Karpas-422 (cell line): ENCODE data around the gene MYCL. TPM values are rescaled to one million over a fixed set of nuclear protein-coding genes. Genes with fewer than 3 reads are reported as not detected.

Source experiments
- DNase-seq: peaks from one replicate; pipeline ENCODE4 v3.0.0-alpha.2; 2015
- H2AFZ ChIP-seq: fragments of 200-600 bp; sonication (generic); 2 replicates; pipeline ENCODE4 v1.6.1; 2014; ENCODE audit warnings: antibody characterized with exemption, low read length, mixed read lengths
- H3K27ac ChIP-seq: fragments of 200-600 bp; sonication (generic); 2 replicates; pipeline ENCODE4 v1.5.1; 2014; ENCODE audit warnings: mild to moderate bottlenecking, low read length, moderate library complexity
- H3K27me3 ChIP-seq: fragments of 200-600 bp; sonication (generic); 2 replicates; pipeline ENCODE4 v1.6.1; 2014; ENCODE audit warnings: low read length, mixed read lengths
- H3K36me3 ChIP-seq: fragments of 200-600 bp; sonication (generic); 2 replicates; pipeline ENCODE4 v1.6.1; 2014; ENCODE audit warnings: low read length, mixed read lengths; ENCODE audit not compliant: insufficient read depth
- H3K4me1 ChIP-seq: fragments of 200-600 bp; sonication (generic); 2 replicates; pipeline ENCODE4 v1.6.1; 2014; ENCODE audit warnings: mild to moderate bottlenecking, low read length, mixed read lengths
- H3K4me2 ChIP-seq: fragments of 200-600 bp; sonication (generic); 2 replicates; pipeline ENCODE4 v1.6.1; 2014; ENCODE audit warnings: low read length, low read depth, mild to moderate bottlenecking; ENCODE audit not compliant: poor library complexity, severe bottlenecking
- H3K4me3 ChIP-seq: fragments of 200-600 bp; sonication (generic); 2 replicates; pipeline ENCODE4 v1.5.1; 2014; ENCODE audit warnings: mild to moderate bottlenecking, antibody characterized with exemption, low read length, mixed read lengths
- H3K79me2 ChIP-seq: fragments of 200-600 bp; sonication (generic); 2 replicates; pipeline ENCODE4 v1.6.1; 2014; ENCODE audit warnings: mild to moderate bottlenecking, low read length, mixed read lengths
- H3K9ac ChIP-seq: fragments of 200-600 bp; sonication (generic); 2 replicates; pipeline ENCODE4 v1.6.0; 2014; ENCODE audit warnings: low read length
- H3K9me2 ChIP-seq: fragments of 200-600 bp; sonication (generic), shearing (Covaris generic); replicated peaks from 2 replicates; pipeline ENCODE4 v1.6.0; 2014; ENCODE audit warnings: mild to moderate bottlenecking, low read length, moderate library complexity; ENCODE audit not compliant: insufficient read depth
- H3K9me3 ChIP-seq: fragments of 300-700, 200-600 bp; sonication (generic); 2 replicates; pipeline ENCODE4 v1.6.1; 2014; ENCODE audit warnings: low read length, mixed read lengths
- H4K20me1 ChIP-seq: fragments of 200-600 bp; sonication (generic); 2 replicates; pipeline ENCODE4 v1.6.1; 2014; ENCODE audit warnings: mild to moderate bottlenecking, antibody characterized with exemption, low read length, low read depth; ENCODE audit not compliant: insufficient read depth
- total RNA-seq: library from RNA; depleted of rRNA; stranded (reverse); fragments of >200 nt; shearing (Covaris generic); gene quantifications from 2 replicates; pipeline ENCODE4 v1.2.3, GENCODE V29; 2014; ENCODE audit warnings: low replicate concordance

The MYCL gene
- total RNA-seq, 1 experiment from 2014 or later = 1.5 TPM

DNA sequence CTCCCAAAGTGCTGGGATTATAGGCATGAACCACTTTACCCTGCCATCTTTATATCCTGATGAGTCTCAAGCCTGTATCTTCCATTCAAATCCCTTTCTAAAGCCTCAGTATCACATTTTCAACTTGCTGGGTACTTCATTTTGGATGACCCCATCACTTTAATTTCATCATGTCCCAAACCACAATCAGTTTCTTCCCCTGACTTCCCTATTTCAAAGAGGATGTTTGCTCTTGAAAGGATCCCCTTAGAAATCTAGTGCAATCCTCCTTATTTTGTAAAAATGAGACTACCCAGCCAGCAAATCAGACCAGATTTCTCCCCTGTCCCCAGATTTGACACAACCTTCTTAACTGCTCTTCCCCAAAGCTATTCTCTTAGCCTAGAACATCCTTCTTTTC lies 11.4 kb downstream of the MYCL start:
- H3K79me2 ChIP-seq = no peaks in the 10 kb centered on the region
- H2AFZ ChIP-seq = no peak overlapping the region
- no peaks in the 10 kb centered on the region for H3K9me2 ChIP-seq
- H3K9ac ChIP-seq = no peak overlapping the region
- no peaks in the 10 kb centered on the region for H3K36me3 ChIP-seq
- H3K4me2 ChIP-seq = no peak overlapping the region
- no peaks in the 10 kb centered on the region for H3K9me3 ChIP-seq
- no peak for DNase-seq
- H3K4me1 ChIP-seq = peaks cover 5% of the 10 kb centered on the region
- no peaks in the 10 kb centered on the region for H3K27me3 ChIP-seq
- H3K27ac ChIP-seq = no peak overlapping the region
- no peak overlapping the region for H3K4me3 ChIP-seq
- H4K20me1 ChIP-seq = no peaks in the 10 kb centered on the region

DNA sequence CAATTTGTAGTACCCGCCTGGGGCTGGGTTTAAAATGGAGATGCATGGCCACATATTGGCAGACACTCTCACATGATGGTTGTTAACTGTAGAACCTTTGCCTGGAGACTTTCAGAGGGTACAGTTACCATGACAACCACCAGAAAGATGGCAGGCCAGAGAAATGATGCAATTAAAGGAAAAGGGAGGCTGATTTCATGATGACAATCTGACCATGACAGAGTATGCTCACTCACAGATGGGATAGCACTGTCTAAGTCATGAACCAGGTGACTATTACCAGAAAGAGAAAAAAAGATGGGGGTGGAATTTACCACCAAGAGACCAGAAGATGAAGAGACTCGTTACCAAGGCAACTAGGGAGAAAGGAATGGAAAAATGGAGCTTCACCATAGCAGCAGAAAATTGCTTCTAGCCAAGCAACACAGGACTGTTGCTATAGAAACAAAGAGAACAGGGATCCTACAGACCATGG lies 14.9 kb downstream of the MYCL start:
- Histone ChIP-seq H3K27ac (no peak overlapping the region), H3K9ac (no peak overlapping the region), H3K36me3 (no peaks in the 10 kb centered on the region), H4K20me1 (no peaks in the 10 kb centered on the region; the same call in 1 of the 2 replicates), H2AFZ (no peak overlapping the region), H3K4me2 (no peak overlapping the region), H3K9me2 (no peaks in the 10 kb centered on the region), H3K27me3 (no peaks in the 10 kb centered on the region), H3K4me3 (no peak overlapping the region), H3K9me3 (no peaks in the 10 kb centered on the region), H3K79me2 (peaks cover 16% of the 10 kb centered on the region), H3K4me1 (peaks cover 11% of the 10 kb centered on the region)
- DNase-seq = no peak

DNA sequence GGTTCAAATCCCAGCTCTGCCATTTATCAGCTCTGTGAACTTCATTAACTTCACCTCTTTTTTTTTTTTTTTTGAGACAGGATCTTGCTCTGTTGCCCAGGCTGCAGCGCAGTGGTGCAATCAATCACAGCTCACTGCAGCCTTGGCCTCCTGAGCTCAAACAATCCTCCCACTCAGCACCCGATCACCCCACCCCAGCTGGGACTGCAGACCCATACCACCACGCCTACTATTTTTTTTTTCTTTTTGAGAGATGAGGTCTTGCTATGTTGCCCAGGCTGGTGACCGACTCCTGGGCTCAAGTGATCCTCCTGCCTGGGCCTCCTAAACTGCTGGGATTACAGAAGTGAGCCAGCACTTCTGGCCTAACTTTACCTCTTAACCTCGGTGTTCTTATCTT lies 16.2 kb downstream of the MYCL start:
- H3K9me2 ChIP-seq = no peaks in the 10 kb centered on the region
- H3K27me3 ChIP-seq = no peaks in the 10 kb centered on the region
- H3K36me3 ChIP-seq = no peaks in the 10 kb centered on the region
- DNase-seq = no peak
- H3K79me2 ChIP-seq = peaks cover 29% of the 10 kb centered on the region
- no peak overlapping the region for H2AFZ ChIP-seq
- no peak overlapping the region for H3K27ac ChIP-seq
- no peak overlapping the region for H3K9ac ChIP-seq
- no peak overlapping the region for H3K4me2 ChIP-seq
- H3K4me3 ChIP-seq = no peak overlapping the region
- H3K4me1 ChIP-seq = peaks cover 21% of the 10 kb centered on the region
- H4K20me1 ChIP-seq = peaks cover 2% of the 10 kb centered on the region; the same call in 1 of the 2 replicates
- H3K9me3 ChIP-seq = no peaks in the 10 kb centered on the region

DNA sequence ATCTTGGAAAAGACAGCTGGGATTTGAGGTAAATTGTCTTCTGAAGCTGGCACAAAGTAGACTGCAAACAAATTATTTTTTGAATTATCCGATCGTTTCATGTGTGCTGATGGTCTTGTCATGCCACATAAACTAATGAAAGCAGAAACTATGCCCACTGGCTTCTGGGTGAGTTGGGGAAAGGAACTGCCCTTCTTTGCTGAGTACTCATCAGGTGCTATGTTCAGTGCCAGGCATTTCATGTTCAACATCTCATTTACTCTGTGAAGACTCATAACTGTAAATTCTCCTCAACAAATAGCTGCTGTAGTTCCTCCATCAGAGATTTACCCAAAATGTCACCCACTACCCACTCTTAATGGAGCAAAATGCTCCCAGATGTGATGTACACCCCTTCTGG lies 19.6 kb downstream of the MYCL start:
- Histone ChIP-seq H4K20me1 (peaks cover 2% of the 10 kb centered on the region; the same call in 1 of the 2 replicates), H3K4me3 (peak overlapping the region; percentile 87), H3K27ac (no peak overlapping the region; the same call in 1 of the 2 replicates), H3K27me3 (no peaks in the 10 kb centered on the region), H3K4me1 (peaks cover 50% of the 10 kb centered on the region), H3K9me2 (no peaks in the 10 kb centered on the region), H3K9me3 (no peaks in the 10 kb centered on the region), H2AFZ (no peak overlapping the region), H3K9ac (peak overlapping the region; percentile 83), H3K79me2 (peaks cover 62% of the 10 kb centered on the region), H3K36me3 (peaks cover 7% of the 10 kb centered on the region; the same call in 1 of the 2 replicates), H3K4me2 (peak overlapping the region; percentile 84)
- no peak for DNase-seq

DNA sequence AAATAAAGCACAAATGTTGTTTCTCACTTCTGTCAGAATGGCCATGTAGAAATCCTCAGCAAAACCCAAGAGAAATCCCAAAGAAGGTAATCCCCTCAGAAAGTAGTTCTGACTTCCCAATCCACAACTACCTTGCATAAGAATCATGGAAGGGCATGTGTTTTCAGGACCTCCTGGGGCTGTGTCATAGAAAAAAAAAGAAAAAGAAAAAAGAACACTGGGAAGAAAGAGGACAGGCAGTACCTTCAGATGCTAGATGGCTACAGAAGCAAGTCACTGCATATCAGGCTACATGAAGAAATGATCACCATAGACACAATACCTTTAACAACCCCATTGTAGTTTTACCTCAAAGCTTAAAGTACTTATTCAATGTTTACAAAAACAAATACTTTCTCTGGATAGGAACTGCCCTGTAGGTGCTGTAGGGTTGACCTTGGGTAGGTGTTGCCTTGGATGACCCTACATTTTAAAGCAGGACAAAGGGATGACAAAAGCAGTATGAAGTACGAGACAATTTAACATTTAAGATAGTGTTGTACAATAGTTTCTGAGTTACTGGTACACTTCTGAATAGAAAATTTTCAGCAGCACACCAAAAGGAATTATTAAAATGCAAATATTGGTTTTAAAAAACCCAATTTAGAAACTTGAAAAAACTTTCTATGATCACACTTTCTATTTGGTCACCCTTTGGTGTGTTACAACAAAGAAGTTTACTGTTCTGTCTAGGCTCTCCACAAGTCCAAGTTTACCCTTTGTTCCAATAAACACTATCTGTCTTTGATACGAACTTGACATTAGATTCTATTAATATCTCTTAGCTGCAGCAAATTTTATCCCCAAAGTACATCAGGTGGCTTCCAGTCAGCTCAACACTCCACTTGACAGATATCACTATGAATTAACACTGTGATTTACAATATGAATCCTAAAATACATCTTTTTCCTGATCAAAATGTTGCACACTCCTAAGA lies 23.4 kb downstream of the MYCL start:
- Histone ChIP-seq H3K79me2 (peaks cover 100% of the 10 kb centered on the region), H3K27me3 (no peaks in the 10 kb centered on the region), H3K27ac (peak overlapping the region; percentile 10), H2AFZ (no peak overlapping the region), H3K4me1 (peaks cover 58% of the 10 kb centered on the region), H3K9me2 (no peaks in the 10 kb centered on the region), H3K9me3 (no peaks in the 10 kb centered on the region), H4K20me1 (peaks cover 2% of the 10 kb centered on the region; the same call in 1 of the 2 replicates), H3K4me3 (no peak overlapping the region), H3K36me3 (peaks cover 19% of the 10 kb centered on the region), H3K4me2 (peak overlapping the region; percentile 21), H3K9ac (0 out of 2 replicates have a peak overlapping the region, but pooled peaks have one; percentile 19)
- no peak for DNase-seq

DNA sequence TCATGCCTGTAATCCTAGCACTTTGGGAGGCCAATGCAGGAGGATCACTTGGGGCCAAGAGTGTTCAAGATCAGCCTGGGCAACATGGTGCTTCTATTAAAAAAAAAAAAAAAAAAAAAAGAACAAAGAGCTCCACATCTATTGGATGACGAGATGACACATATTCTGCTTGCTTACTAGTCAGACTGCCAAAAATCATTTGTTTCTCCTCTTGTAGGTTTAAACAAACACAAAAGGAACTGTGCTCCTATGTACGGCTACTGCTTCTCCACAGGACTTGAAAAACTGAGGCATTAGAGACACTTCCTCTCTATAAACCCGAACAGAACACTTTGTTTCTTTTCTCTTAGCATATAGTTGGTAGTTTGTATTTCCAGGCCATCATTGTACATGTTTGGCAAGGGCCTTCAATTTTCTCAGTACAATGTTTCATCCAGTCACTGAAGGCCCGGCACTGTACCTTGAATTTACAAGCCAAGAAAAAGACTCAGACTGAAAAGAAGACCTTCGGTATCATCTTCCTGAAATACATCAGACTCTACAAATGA lies 24.4 kb downstream of the MYCL start:
- H3K4me1 ChIP-seq = peaks cover 57% of the 10 kb centered on the region
- H3K36me3 ChIP-seq = peaks cover 25% of the 10 kb centered on the region
- H3K27me3 ChIP-seq = no peaks in the 10 kb centered on the region
- no peak overlapping the region for H2AFZ ChIP-seq
- H4K20me1 ChIP-seq = peaks cover 2% of the 10 kb centered on the region; the same call in 1 of the 2 replicates
- H3K9me2 ChIP-seq = no peaks in the 10 kb centered on the region
- peaks cover 100% of the 10 kb centered on the region for H3K79me2 ChIP-seq
- no peaks in the 10 kb centered on the region for H3K9me3 ChIP-seq
- peak overlapping the region; percentile 10 for H3K27ac ChIP-seq
- DNase-seq = no peak
- peak overlapping the region; percentile 21 for H3K4me2 ChIP-seq
- H3K9ac ChIP-seq = peak overlapping the region; percentile 19; the same call in 1 of the 2 replicates
- no peak overlapping the region for H3K4me3 ChIP-seq

DNA sequence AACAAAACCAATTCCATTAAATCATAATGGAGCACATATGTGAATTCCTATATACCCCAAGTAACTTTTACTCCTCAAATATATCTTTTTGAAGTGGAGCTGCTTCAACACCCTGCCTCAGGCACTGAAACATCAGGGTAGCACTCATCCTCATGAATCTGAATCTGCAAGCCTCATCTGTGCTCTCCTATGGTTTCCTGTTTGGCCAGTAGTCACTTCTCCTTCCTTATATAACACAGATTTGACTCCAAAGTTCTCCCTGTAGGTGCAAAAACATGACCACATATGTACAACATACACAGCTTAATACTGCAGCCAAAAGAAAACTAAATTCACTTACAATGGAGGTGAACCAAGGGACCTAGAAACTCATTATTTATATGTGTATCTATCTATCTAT lies 25.6 kb downstream of the MYCL start:
- Histone ChIP-seq H2AFZ (no peak overlapping the region), H3K79me2 (peaks cover 100% of the 10 kb centered on the region), H3K9ac (no peak overlapping the region), H3K27ac (no peak overlapping the region), H3K36me3 (peaks cover 29% of the 10 kb centered on the region), H3K27me3 (no peaks in the 10 kb centered on the region), H4K20me1 (no peaks in the 10 kb centered on the region), H3K4me2 (no peak overlapping the region), H3K4me3 (no peak overlapping the region), H3K4me1 (peaks cover 45% of the 10 kb centered on the region), H3K9me2 (no peaks in the 10 kb centered on the region), H3K9me3 (no peaks in the 10 kb centered on the region)
- no peak for DNase-seq

DNA sequence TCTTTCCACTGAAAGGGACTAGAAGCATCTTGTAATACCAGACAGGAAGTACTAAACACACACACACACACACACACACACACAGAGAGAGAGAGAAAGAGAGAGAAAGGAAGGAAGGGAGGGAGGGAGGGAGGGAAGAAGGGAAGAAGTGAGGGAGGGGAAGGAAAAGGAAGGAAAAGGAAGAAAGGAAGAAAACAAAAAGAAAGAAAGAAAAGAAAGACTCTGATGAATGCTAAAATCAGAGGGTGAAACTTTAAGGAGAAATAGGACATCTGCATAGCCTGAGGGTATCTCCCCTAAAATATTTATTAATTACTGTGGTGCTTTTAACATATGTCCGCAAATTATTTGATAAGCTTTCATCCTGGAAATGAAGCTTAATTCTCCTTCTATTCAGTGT lies 29.0 kb downstream of the MYCL start:
- Histone ChIP-seq H3K79me2 (peaks cover 89% of the 10 kb centered on the region), H2AFZ (no peak overlapping the region), H3K27ac (no peak overlapping the region), H3K4me2 (no peak overlapping the region), H3K4me1 (peaks cover 18% of the 10 kb centered on the region), H3K4me3 (no peak overlapping the region), H4K20me1 (no peaks in the 10 kb centered on the region), H3K9ac (no peak overlapping the region), H3K9me2 (no peaks in the 10 kb centered on the region), H3K27me3 (no peaks in the 10 kb centered on the region), H3K9me3 (no peaks in the 10 kb centered on the region), H3K36me3 (peaks cover 26% of the 10 kb centered on the region)
- DNase-seq = no peak
